Measurements from ENCODE around the gene PPP1R18.
A peak's percentile ranks its signal among the peaks of the same experiment; 100 is the strongest.

PPP1R18 gene

DNA sequence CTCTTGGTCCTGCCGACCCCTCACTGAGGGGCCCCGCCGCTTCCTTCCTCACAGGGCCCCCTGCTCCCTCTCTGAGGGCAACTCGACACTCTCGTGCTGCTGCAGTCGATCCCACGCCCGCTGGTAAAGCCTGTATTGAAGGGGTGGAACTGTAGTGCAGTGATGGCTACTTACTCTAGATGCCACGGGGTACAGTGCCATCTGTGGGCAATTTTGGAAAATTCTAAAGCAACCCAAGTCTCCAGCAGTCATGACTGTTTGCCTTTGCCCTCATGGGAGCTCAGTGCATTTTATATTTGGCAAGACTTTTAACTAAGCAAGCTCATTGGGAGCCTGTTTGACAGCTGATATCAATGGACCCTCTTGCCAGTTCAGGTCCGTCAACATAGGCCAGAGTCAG, 46.0 kb downstream of the PPP1R18 start:
- no peaks in the 10 kb centered on the region for H3K9me3 Mint-ChIP-seq
- no peaks in the 10 kb centered on the region for H3K27me3 Mint-ChIP-seq
- ATAC-seq (peak; percentile 64), DNase-seq (no peak)
- H3K4me3 Mint-ChIP-seq: no peak overlapping the region
- peak overlapping the region in 1 of 2 donors; percentile 84 for H3K27ac Mint-ChIP-seq
- H3K4me1 Mint-ChIP-seq: peaks cover 21% of the 10 kb centered on the region

DNA sequence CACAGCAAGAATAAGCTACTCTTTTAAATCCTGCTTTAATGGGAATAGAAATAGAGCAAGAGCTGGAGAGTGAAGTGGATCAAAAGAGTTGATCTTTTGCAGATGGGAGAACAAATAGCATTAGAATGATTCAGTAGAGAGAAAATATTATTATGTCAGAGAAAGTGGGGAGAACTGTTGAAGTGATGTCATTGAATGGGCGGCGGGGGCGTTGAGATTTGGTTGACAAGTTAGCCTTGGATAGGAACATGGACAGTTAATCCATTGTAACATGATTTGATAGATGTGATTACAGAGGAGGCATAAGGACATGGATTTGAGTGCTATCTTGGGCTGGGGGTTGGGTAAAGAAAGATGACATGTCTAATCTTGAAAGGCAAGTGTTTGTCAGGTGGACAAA, 50.6 kb downstream of the PPP1R18 start:
- Mint-ChIP-seq H3K27me3 (no peaks in the 10 kb centered on the region), H3K4me1 (peaks cover 7% of the 10 kb centered on the region), H3K4me3 (no peak overlapping the region), H3K27ac (peak overlapping the region in 1 of 2 donors; percentile 17), H3K9me3 (no peaks in the 10 kb centered on the region)
- no peak for ATAC-seq
- DNase-seq: no peak

DNA sequence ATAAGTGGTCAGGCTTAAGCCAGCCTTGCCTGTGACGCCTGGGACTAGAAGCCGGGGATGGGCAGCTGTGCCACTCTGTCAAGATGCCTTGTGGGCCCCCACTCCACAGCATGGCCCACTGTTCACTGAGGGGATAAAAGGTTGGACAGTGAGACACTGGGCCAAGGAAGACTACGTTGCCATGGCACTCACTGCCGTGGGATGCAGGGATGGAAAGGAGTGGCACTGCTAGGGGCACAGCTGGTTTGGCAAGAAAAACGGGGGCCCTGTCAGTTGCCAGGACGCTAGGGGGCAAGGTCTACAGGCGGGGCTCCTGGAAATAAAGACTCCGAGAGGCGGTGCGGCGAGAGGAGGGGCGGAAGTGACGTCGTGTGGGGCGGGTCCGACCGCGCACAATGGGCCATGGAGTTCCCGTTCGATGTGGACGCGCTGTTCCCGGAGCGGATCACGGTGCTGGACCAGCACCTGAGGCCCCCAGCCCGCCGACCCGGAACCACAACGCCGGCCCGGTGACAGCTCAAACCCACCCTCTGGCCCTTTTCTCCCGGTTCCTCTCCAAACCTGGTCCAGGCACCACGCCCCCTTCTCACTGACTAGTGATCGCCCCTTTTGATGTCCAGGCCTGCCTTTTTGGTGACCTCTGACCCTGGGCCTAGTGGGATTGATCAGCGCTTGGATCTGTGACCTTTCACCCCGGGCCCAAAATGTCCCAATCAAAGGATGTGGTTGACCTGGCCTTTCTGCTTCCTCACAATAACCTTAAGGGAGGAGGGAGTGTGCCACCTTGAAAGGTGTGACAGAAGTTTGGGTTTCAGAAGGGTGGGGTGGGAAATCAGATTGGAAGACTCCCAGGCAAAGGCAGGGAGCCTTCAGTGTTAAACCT, 59.7 kb downstream of the PPP1R18 start, which contains the start of gene ATAT1:
ATAT1 (plus strand) TSS at position 391 of the 883 bp plus-strand sequence.
- H3K9me3 Mint-ChIP-seq: no peaks in the 10 kb centered on the region
- peak within 1 kb of the TSS; percentile 95 to 96 for H3K4me3 Mint-ChIP-seq
- peak within 1 kb of the TSS; percentile 97 to 98 for H3K27ac Mint-ChIP-seq
- peak; percentile 80 to 83 for DNase-seq
- H3K27me3 Mint-ChIP-seq: no peaks in the 10 kb centered on the region
- peak; percentile 98 for ATAC-seq
- H3K4me1 Mint-ChIP-seq: peaks cover 40% of the 10 kb centered on the region
